Spleen (tissue), 7 donors: ENCODE data around the gene LINGO1.

ENCODE experiments used
- CTCF ChIP-seq, 11 experiments: fragments of 200-600 bp in 7 of 11; fragments of 450-650 bp in 4 of 11; sonication (generic) in 4 of 11; IDR thresholded peaks in 8 of 11; conservative IDR thresholded peaks in 3 of 11; 1 replicate in 7 of 11; 2 replicates in 4 of 11; pipeline versions ENCODE4 v1.4.0 to v1.8.0; 2016 to 2021; ENCODE audit warnings: antibody characterized with exemption in 11 of 11, inconsistent platforms in 4 of 11, mild to moderate bottlenecking in 1 of 11
- POLR2A ChIP-seq, 3 donors: fragments of 450-650 bp; IDR thresholded peaks; one replicate each; pipeline ENCODE4 v1.5.1; 2017; ENCODE audit warnings: antibody characterized with exemption in 3 of 3, mild to moderate bottlenecking in 1 of 3
- donor health status: DM: no; HTN: no; CAD: no; lungs with moderate emphysema.
- donor health status: DM: no; HTN: no; CAD: no.
- donor health status: DM: no; HTN: no; CAD: no.

GRCh38 chr15:77584691-77585090 is 48.0 kb downstream of the LINGO1 start:
- no peak for TF ChIP-seq CTCF (IDR thresholded peaks at IDR 0.05 in 8 of 11, conservative IDR thresholded peaks at IDR 0.05 in 3 of 11)
- TF ChIP-seq POLR2A (IDR thresholded peaks at IDR 0.05): no peak
